GM12878 (cell line): ENCODE data around the gene RP2. TPM values are rescaled to one million over a fixed set of nuclear protein-coding genes. Genes with fewer than 3 reads are reported as not detected.

Experiments
- ATAC-seq: fragments of 200-7000 bp; cut with Tn5 transposase; 3 replicates; pipeline ENCODE4 v1.9.1; 2020; ENCODE audit warnings: mild to moderate bottlenecking, moderate library complexity
- BruUV-seq: library from RNA; stranded (reverse); fragments of 400-500 nt; replicated peaks from 2 replicates; lab custom pipeline; 2021; lab: Mats Ljungman, UMichigan
- CTCF ChIA-PET: fragments of 300-600 bp; sonication (Branson Sonifier 250); formaldehyde crosslinking; extraction: SDS; loops from one replicate; lab custom pipeline; 2021; ENCODE audit warnings: inconsistent platforms; lab: Yijun Ruan, JAX
- POLR2A ChIA-PET: fragments of 350-600 bp; formaldehyde crosslinking; extraction: SDS; loops from one replicate; lab custom pipeline; 2021; ENCODE audit warnings: inconsistent platforms; lab: Charles Lee
- RAD21 ChIA-PET: fragments of 300-600 bp; sonication (Branson Sonifier 250); formaldehyde crosslinking; loops from one replicate; lab custom pipeline; 2023; ENCODE audit warnings: antibody characterized with exemption; ENCODE audit not compliant: unreplicated experiment; lab: Charles Lee
- SMC1A ChIA-PET: fragments of 300-600 bp; sonication (Branson Sonifier 250); formaldehyde crosslinking; loops from one replicate; lab custom pipeline; 2023; ENCODE audit not compliant: unreplicated experiment, uncharacterized antibody; lab: Charles Lee
- DNase-seq: peaks from one replicate; pipeline ENCODE4 v3.0.0-alpha.2; 2011; ENCODE audit warnings: low read depth, low spot score
- FAIRE-seq: peaks from 3 replicates; lab custom pipeline; 2011; peaks lifted over from hg19 to GRCh38; lab: Jason Lieb, UNC
- H2AFZ ChIP-seq: 2 replicates; pipeline ENCODE4 v1.6.0; 2011; ENCODE audit warnings: low read depth, low read length, control low read depth; ENCODE audit not compliant: control insufficient read depth
- H3K27ac ChIP-seq: 2 replicates; pipeline ENCODE4 v1.5.1; 2011; ENCODE audit warnings: control low read depth; ENCODE audit not compliant: control insufficient read depth, insufficient read depth
- H3K27me3 ChIP-seq, 2 experiments: replicated peaks in 1 of 2; 2 replicates each; pipeline versions ENCODE4 v1.6.0 to v1.6.1; 2011; ENCODE audit warnings: low read length in 1 of 2; ENCODE audit not compliant: control insufficient read depth in 2 of 2, insufficient read depth in 2 of 2
- H3K36me3 ChIP-seq, 2 experiments: 2 replicates each; pipeline ENCODE4 v1.5.1; 2011; ENCODE audit warnings: low read length in 1 of 2; ENCODE audit not compliant: control insufficient read depth in 2 of 2, insufficient read depth in 2 of 2
- H3K4me1 ChIP-seq: 2 replicates; pipeline ENCODE4 v1.6.1; 2011; ENCODE audit warnings: mild to moderate bottlenecking, low read length, moderate library complexity, mixed read lengths; ENCODE audit not compliant: control insufficient read depth, insufficient read depth
- H3K4me2 ChIP-seq: 2 replicates; pipeline ENCODE4 v1.6.0; 2011; ENCODE audit warnings: control low read depth; ENCODE audit not compliant: control insufficient read depth, insufficient read depth
- H3K4me3 ChIP-seq: fragments of 200-600 bp; sonication (generic); 2 replicates; pipeline ENCODE4 v1.5.1; 2016
- H3K79me2 ChIP-seq: 2 replicates; pipeline ENCODE4 v1.6.0; 2011; ENCODE audit warnings: low read length; ENCODE audit not compliant: control insufficient read depth, insufficient read depth
- H3K9ac ChIP-seq: 2 replicates; pipeline ENCODE4 v1.8.0; 2011; ENCODE audit warnings: low read length, control low read depth, mixed read lengths; ENCODE audit not compliant: control insufficient read depth, insufficient read depth
- H3K9me3 ChIP-seq: replicated peaks from 3 replicates; pipeline ENCODE4 v1.5.1; 2011; ENCODE audit warnings: mild to moderate bottlenecking, low read length; ENCODE audit not compliant: control insufficient read depth, insufficient read depth
- H4K20me1 ChIP-seq: 2 replicates; pipeline ENCODE4 v1.6.0; 2011; ENCODE audit not compliant: control insufficient read depth, insufficient read depth
- CEBPZ ChIP-seq: fragments of 150-350 bp; IDR thresholded peaks from 2 replicates; pipeline ENCODE4 v1.6.1; 2016; ENCODE audit warnings: low read depth, low read length
- EP300 ChIP-seq, 2 experiments: fragments of 150-350 bp in 1 of 2; IDR thresholded peaks; 2 replicates each; pipeline ENCODE4 v1.6.1; 2011 to 2012; ENCODE audit warnings: low read depth in 2 of 2, low read length in 2 of 2, borderline replicate concordance in 1 of 2, improper control_type of control experiment in 1 of 2, inconsistent platforms in 1 of 2; ENCODE audit not compliant: control insufficient read depth in 1 of 2
- MTA3 ChIP-seq: IDR thresholded peaks from 2 replicates; pipeline ENCODE4 v1.6.1; 2012; ENCODE audit warnings: low read length, inconsistent platforms, borderline replicate concordance
- RFX5 ChIP-seq: IDR thresholded peaks from 2 replicates; pipeline ENCODE4 v1.6.1; 2011; ENCODE audit warnings: low read depth, low read length, improper control_type of control experiment
- SP1 ChIP-seq: IDR thresholded peaks from one replicate; pipeline ENCODE4 v1.6.1; 2011; ENCODE audit warnings: low read depth, low read length
- STAT3 ChIP-seq: IDR thresholded peaks from 2 replicates; pipeline ENCODE4 v1.6.1; 2011; ENCODE audit warnings: low read depth, low read length, improper control_type of control experiment
- TCF12 ChIP-seq: IDR thresholded peaks from 2 replicates; pipeline ENCODE4 v1.6.1; 2011; ENCODE audit warnings: low read depth, mild to moderate bottlenecking, low read length
- ZBED1 ChIP-seq: IDR thresholded peaks from 2 replicates; pipeline ENCODE4 v1.6.1; 2016; ENCODE audit warnings: borderline replicate concordance
- WGBS: methylation state at CpG from one replicate; pipeline ENCODE4 v1.1.6; 2016; ENCODE audit warnings: low lambda C conversion rate; ENCODE audit not compliant: insufficient replicate concordance, insufficient coverage; ENCODE audit errors: missing lambda C conversion rate; 5-methylcytosine and 5-hydroxymethylcytosine counted together
- in situ Hi-C: fragments of 300-500 bp; cut with MboI; formaldehyde crosslinking; loops from 9 replicates; pipeline ENCODE4 v1.14.3; 2018; ENCODE audit warnings: mixed read lengths
- intact Hi-C: fragments of 100-400 bp; cut with micrococcal nuclease; formaldehyde crosslinking; loops from one replicate; pipeline ENCODE4 v1.14.2; 2022; ENCODE audit not compliant: unreplicated experiment
- polyA plus RNA-seq, 11 experiments: library from polyadenylated mRNA; depleted of rRNA in 4 of 11; unstranded in 6 of 11; stranded (reverse) in 5 of 11; fragments of >200 nt; fragmentation: Nextera tagmentation in 4 of 11; fragmentation: Illumina TruSeq in 1 of 11; extraction: Ambion mirVana in 4 of 11; extraction: Trizol in 1 of 11; gene quantifications; 1 replicate in 1 of 11; 2 replicates in 10 of 11; pipeline versions ENCODE4 v1.2.1 to v1.2.3, GENCODE V29; 2011 to 2016; ENCODE audit warnings: inconsistent platforms in 2 of 11, missing spikeins in 2 of 11, low read depth in 1 of 11
- total RNA-seq, 4 experiments: library from RNA; depleted of rRNA in 3 of 4; stranded (reverse); fragments of >200 nt in 3 of 4; fragmentation: Illumina TruSeq in 1 of 4; extraction: Trizol in 1 of 4; gene quantifications; 2 replicates each; pipeline versions ENCODE4 v1.2.1 to v1.2.3, GENCODE V29; 2013 to 2021
- TF ChIP-seq, protein P1 (sequence below): fragments of 450-650 bp; IDR thresholded peaks from 2 replicates; pipeline ENCODE4 v1.6.1; 2018; ENCODE audit warnings: borderline replicate concordance, mild to moderate bottlenecking; ENCODE audit not compliant: partially characterized antibody

The RP2 gene
- total and polyA plus RNA-seq, 10 of the 15 experiments (the other 5 are each of a cell fraction or from before 2014, with no cell fraction given), result 3.5 to 11.0 (median 5.7) TPM

DNA sequence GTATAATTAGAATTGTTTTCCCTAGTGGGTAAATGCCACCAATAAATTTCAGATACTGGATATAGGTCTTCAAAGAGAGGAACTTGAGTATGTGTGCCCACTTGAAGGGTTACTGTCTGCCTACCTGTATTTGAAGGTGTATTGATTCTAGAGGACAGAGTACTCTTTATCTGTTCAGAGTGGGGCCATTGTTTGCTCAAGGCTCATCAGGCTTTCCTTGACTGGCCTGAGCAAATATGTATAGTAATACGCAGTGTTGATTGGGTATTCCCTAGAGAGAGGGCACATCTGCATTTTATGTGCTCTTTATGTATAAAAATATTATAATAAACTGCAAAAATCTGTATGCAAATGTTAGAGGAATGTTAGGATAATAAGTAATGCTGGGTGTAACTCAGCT, 23.7 kb downstream of the RP2 start:
- DNase-seq (no peak), ATAC-seq (no peak), FAIRE-seq (no peak)
- RAD21 ChIA-PET, result no interaction called here
- Histone ChIP-seq H2AFZ (no peak overlapping the region), H4K20me1 (no peaks in the 10 kb centered on the region), H3K9ac (no peak overlapping the region), H3K4me2 (no peak overlapping the region), H3K79me2 (no peaks in the 10 kb centered on the region)
- BruUV-seq, result no TSS peak
- intact Hi-C loops, result no loop called here
- in situ Hi-C loops, result no loop called here
- TF ChIP-seq CEBPZ (no peak), MTA3 (no peak), SP1 (no peak), TCF12 (no peak), RFX5 (no peak), EP300 (IDR thresholded peaks at IDR 0.05; ENCODE audit: borderline replicate concordance in 1 of 2, control insufficient read depth in 1 of 2, low read depth in 2 of 2, low read length in 2 of 2) (no peak), STAT3 (no peak), ZBED1 (no peak)
- TF ChIP-seq, protein P1, sequence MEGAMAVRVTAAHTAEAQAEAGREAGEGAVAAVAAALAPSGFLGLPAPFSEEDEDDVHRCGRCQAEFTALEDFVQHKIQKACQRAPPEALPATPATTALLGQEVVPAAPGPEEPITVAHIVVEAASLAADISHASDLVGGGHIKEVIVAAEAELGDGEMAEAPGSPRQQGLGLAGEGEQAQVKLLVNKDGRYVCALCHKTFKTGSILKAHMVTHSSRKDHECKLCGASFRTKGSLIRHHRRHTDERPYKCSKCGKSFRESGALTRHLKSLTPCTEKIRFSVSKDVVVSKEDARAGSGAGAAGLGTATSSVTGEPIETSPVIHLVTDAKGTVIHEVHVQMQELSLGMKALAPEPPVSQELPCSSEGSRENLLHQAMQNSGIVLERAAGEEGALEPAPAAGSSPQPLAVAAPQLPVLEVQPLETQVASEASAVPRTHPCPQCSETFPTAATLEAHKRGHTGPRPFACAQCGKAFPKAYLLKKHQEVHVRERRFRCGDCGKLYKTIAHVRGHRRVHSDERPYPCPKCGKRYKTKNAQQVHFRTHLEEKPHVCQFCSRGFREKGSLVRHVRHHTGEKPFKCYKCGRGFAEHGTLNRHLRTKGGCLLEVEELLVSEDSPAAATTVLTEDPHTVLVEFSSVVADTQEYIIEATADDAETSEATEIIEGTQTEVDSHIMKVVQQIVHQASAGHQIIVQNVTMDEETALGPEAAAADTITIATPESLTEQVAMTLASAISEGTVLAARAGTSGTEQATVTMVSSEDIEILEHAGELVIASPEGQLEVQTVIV, result no peak
- TF ChIP-seq, all 136 proteins: peak for 0
- WGBS, result 38% methylated on average over 1 of the region's 1 CpG
- peaks cover 0 to 2% of the 10 kb centered on the region in 2 experiments; a peak in 1 of 4 replicates for H3K36me3 ChIP-seq
- H3K4me3 ChIP-seq, result no peak overlapping the region
- H3K9me3 ChIP-seq, result no peaks in the 10 kb centered on the region
- POLR2A ChIA-PET, result no interaction called here
- no peak overlapping the region for H3K27ac ChIP-seq
- no peaks in the 10 kb centered on the region for H3K27me3 ChIP-seq
- SMC1A ChIA-PET, result no interaction called here
- H3K4me1 ChIP-seq, result no peaks in the 10 kb centered on the region
- CTCF ChIA-PET, result no interaction called here
